IMR-90 (cell line): ENCODE data around the gene AFAP1L1. TPM values are rescaled to one million over a fixed set of nuclear protein-coding genes. Genes with fewer than 3 reads are reported as not detected.
A peak's percentile ranks its signal among the peaks of the same experiment; 100 is the strongest.

Source experiments
- ATAC-seq: fragments of 200-7000 bp; cut with Tn5 transposase; 2 replicates; pipeline ENCODE4 v1.9.1; 2020; ENCODE audit warnings: low read depth, mild to moderate bottlenecking, moderate library complexity
- BruUV-seq: library from RNA; stranded (reverse); fragments of 400-500 nt; replicated peaks from 2 replicates; lab custom pipeline; 2021; lab: Mats Ljungman, UMichigan
- CTCF ChIA-PET: fragments of 300-600 bp; formaldehyde crosslinking; extraction: SDS; loops from one replicate; lab custom pipeline; 2021; ENCODE audit warnings: antibody characterized with exemption; lab: Yijun Ruan, JAX
- POLR2A ChIA-PET: fragments of 300-600 bp; sonication (Branson Sonifier 250); formaldehyde crosslinking; loops from one replicate; lab custom pipeline; 2022; ENCODE audit warnings: antibody characterized with exemption; ENCODE audit not compliant: unreplicated experiment; lab: Charles Lee
- DNase-seq: peaks from one replicate; pipeline ENCODE4 v3.0.0; 2013
- H2AFZ ChIP-seq: replicated peaks from 2 replicates; pipeline ENCODE3; 2013; ENCODE audit warnings: low read length, mild to moderate bottlenecking; ENCODE audit not compliant: poor library complexity
- H2AK5ac ChIP-seq: 2 replicates; pipeline ENCODE4 v1.6.1; 2013; ENCODE audit warnings: low read depth, low read length, inconsistent platforms
- H2AK9ac ChIP-seq: replicated peaks from 2 replicates; pipeline ENCODE3; 2013; ENCODE audit warnings: mild to moderate bottlenecking, low read depth, low read length, moderate library complexity; ENCODE audit not compliant: poor library complexity
- H2BK120ac ChIP-seq: 2 replicates; pipeline ENCODE4 v1.6.1; 2013; ENCODE audit warnings: low read depth, low read length, inconsistent platforms
- H2BK15ac ChIP-seq: 3 replicates; pipeline ENCODE4 v1.6.1; 2013; ENCODE audit warnings: low read depth, low read length, inconsistent platforms
- H2BK20ac ChIP-seq: 2 replicates; pipeline ENCODE4 v1.6.1; 2013; ENCODE audit warnings: low read depth, mild to moderate bottlenecking, inconsistent platforms, low read length, moderate library complexity
- H2BK5ac ChIP-seq: 2 replicates; pipeline ENCODE4 v1.6.1; 2013; ENCODE audit warnings: mild to moderate bottlenecking, low read depth, low read length, inconsistent platforms; ENCODE audit not compliant: poor library complexity, severe bottlenecking
- H3K14ac ChIP-seq: replicated peaks from 2 replicates; pipeline ENCODE4 v1.6.1; 2013; ENCODE audit warnings: low read depth, low read length, inconsistent platforms
- H3K18ac ChIP-seq: 2 replicates; pipeline ENCODE4 v1.6.1; 2013; ENCODE audit warnings: low read depth, low read length, control low read depth
- H3K23ac ChIP-seq: 2 replicates; pipeline ENCODE4 v1.6.1; 2013; ENCODE audit warnings: low read depth, low read length, inconsistent platforms
- H3K27ac ChIP-seq: 2 replicates; pipeline ENCODE4 v1.5.1; 2013; ENCODE audit warnings: mild to moderate bottlenecking, control low read depth, low read length; ENCODE audit not compliant: insufficient read depth
- H3K27me3 ChIP-seq: 2 replicates; pipeline ENCODE4 v1.6.1; 2013; ENCODE audit warnings: low read length; ENCODE audit not compliant: control insufficient read depth, insufficient read depth
- H3K36me3 ChIP-seq: 2 replicates; pipeline ENCODE4 v1.6.1; 2013; ENCODE audit warnings: low read length, mixed read lengths; ENCODE audit not compliant: control insufficient read depth, insufficient read depth
- H3K4ac ChIP-seq: 2 replicates; pipeline ENCODE4 v1.6.1; 2013; ENCODE audit warnings: low read depth, low read length, inconsistent platforms
- H3K4me1 ChIP-seq: 2 replicates; pipeline ENCODE4 v1.6.1; 2013; ENCODE audit warnings: low read length, mixed read lengths; ENCODE audit not compliant: control insufficient read depth, insufficient read depth
- H3K4me2 ChIP-seq: 2 replicates; pipeline ENCODE4 v1.6.1; 2013; ENCODE audit warnings: low read depth, mild to moderate bottlenecking, control low read depth, low read length, moderate library complexity
- H3K4me3 ChIP-seq: 2 replicates; pipeline ENCODE4 v1.5.1; 2013; ENCODE audit warnings: low read depth, mild to moderate bottlenecking, control low read depth, low read length, moderate library complexity; ENCODE audit not compliant: insufficient read depth
- H3K56ac ChIP-seq: 2 replicates; pipeline ENCODE4 v1.6.1; 2013; ENCODE audit warnings: low read length, inconsistent platforms; ENCODE audit not compliant: insufficient read depth; ENCODE audit errors: extremely low read depth
- H3K79me1 ChIP-seq, 2 experiments: 2 replicates each; pipeline ENCODE4 v1.6.1; 2013; ENCODE audit warnings: low read length in 2 of 2, inconsistent platforms in 1 of 2, low read depth in 1 of 2
- H3K9ac ChIP-seq: 2 replicates; pipeline ENCODE4 v1.6.1; 2013; ENCODE audit warnings: low read depth, low read length, control low read depth
- H3K9me1 ChIP-seq: 2 replicates; pipeline ENCODE4 v1.6.1; 2013; ENCODE audit warnings: low read length, inconsistent platforms; ENCODE audit not compliant: insufficient read depth
- H3K9me3 ChIP-seq: 2 replicates; pipeline ENCODE4 v1.6.1; 2013; ENCODE audit warnings: low read length; ENCODE audit not compliant: control insufficient read depth, insufficient read depth
- H4K20me1 ChIP-seq: 2 replicates; pipeline ENCODE4 v1.6.1; 2013; ENCODE audit warnings: low read length, inconsistent platforms; ENCODE audit not compliant: insufficient read depth
- H4K5ac ChIP-seq: 2 replicates; pipeline ENCODE4 v1.6.1; 2013; ENCODE audit warnings: mild to moderate bottlenecking, low read depth, low read length, control low read depth
- H4K8ac ChIP-seq, 2 experiments: 2 replicates each; pipeline ENCODE4 v1.6.1; 2013; ENCODE audit warnings: low read depth in 2 of 2, low read length in 2 of 2, control low read depth in 1 of 2, inconsistent platforms in 1 of 2
- H4K91ac ChIP-seq: 2 replicates; pipeline ENCODE4 v1.6.1; 2013; ENCODE audit warnings: low read depth, low read length, inconsistent platforms; ENCODE audit not compliant: insufficient read depth
- CEBPB ChIP-seq: IDR thresholded peaks from 2 replicates; pipeline ENCODE4 v1.6.1; 2012; ENCODE audit warnings: low read depth, low read length, improper control_type of control experiment
- MAFK ChIP-seq: IDR thresholded peaks from 2 replicates; pipeline ENCODE4 v1.6.1; 2012; ENCODE audit warnings: low read depth, low read length, improper control_type of control experiment
- SMC3 ChIP-seq: fragments of 150-350 bp; IDR thresholded peaks from 2 replicates; pipeline ENCODE4 v1.6.1; 2016; ENCODE audit warnings: low read depth, mild to moderate bottlenecking, antibody characterized with exemption, low read length, moderate library complexity
- USF2 ChIP-seq: fragments of 150-350 bp; IDR thresholded peaks from 2 replicates; pipeline ENCODE4 v1.6.1; 2017; ENCODE audit warnings: mild to moderate bottlenecking, antibody characterized with exemption, low read length, low read depth
- WGBS, 2 experiments: methylation state at CpG; one replicate each; pipeline versions ENCODE4 v1.1.5 to v1.1.7; 2013; ENCODE audit warnings: missing lambda C conversion rate in 2 of 2; ENCODE audit not compliant: insufficient read length in 1 of 2; ENCODE audit errors: extremely low coverage in 2 of 2; 5-methylcytosine and 5-hydroxymethylcytosine counted together
- dilution Hi-C: fragments of 300-500 bp; cut with HindIII; formaldehyde crosslinking; loops from one replicate; pipeline ENCODE4 v1.14.3; 2018; ENCODE audit warnings: low sequenced_read_pairs; ENCODE audit not compliant: unreplicated experiment
- in situ Hi-C: fragments of 300-500 bp; cut with MboI; formaldehyde crosslinking; loops from 3 replicates; pipeline ENCODE4 v1.14.3; 2019; ENCODE audit warnings: low sequenced_read_pairs, inconsistent platforms, mixed read lengths
- intact Hi-C: fragments of 100-400 bp; cut with micrococcal nuclease; formaldehyde crosslinking; loops from 2 replicates; pipeline ENCODE4 v1.10.0; 2022
- polyA plus RNA-seq, 3 experiments: library from polyadenylated mRNA; depleted of rRNA; stranded (reverse); fragments of >200 nt; gene quantifications; 2 replicates each; pipeline ENCODE4 v1.2.3, GENCODE V29; 2012; ENCODE audit warnings: low replicate concordance in 1 of 3
- total RNA-seq: library from RNA; depleted of rRNA; stranded (reverse); fragments of >200 nt; gene quantifications from 2 replicates; pipeline ENCODE4 v1.2.3, GENCODE V29; 2012

AFAP1L1 gene
- total and polyA plus RNA-seq, 2 of the 4 experiments (the other 2 are of a cell fraction), result 3.3 to 5.7 TPM

GRCh38 chr5:149387982-149388381 is 116.3 kb downstream of the AFAP1L1 start:
- peak overlapping the region; percentile 71 for H2BK120ac ChIP-seq
- H4K8ac ChIP-seq, result peak overlapping the region; percentile 30 to 49; a peak in 1 of 4 replicates
- H3K9me3 ChIP-seq, result peaks cover 2% of the 10 kb centered on the region
- intact Hi-C loops (no loop called here), in situ Hi-C loops (loop anchor here (5.0 kb wide), 1 partner anchor 44 kb away; no protein-coding TSS in a partner anchor), dilution Hi-C loops (no loop called here)
- H3K9me1 ChIP-seq, result peaks cover 12% of the 10 kb centered on the region
- H2BK20ac ChIP-seq, result peak overlapping the region; percentile 81
- H3K79me1 ChIP-seq, result peaks cover 2 to 11% of the 10 kb centered on the region in 2 experiments; a peak in 1 of 4 replicates
- ATAC-seq (peak; percentile 81), DNase-seq (peak; percentile 84)
- ChIA-PET CTCF (interaction anchor here (0.6 to 1.5 kb wide), 4 partner anchors 18 to 1517 kb away, joined by 6 to 8 read pairs (median 6); partner anchors contain the start of gene ZNF300), POLR2A (no interaction called here)
- H3K4me1 ChIP-seq, result peaks cover 25% of the 10 kb centered on the region
- H3K14ac ChIP-seq, result peak overlapping the region; percentile 74
- peak overlapping the region; percentile 23; the same call in 1 of the 2 replicates for H3K4me2 ChIP-seq
- H3K56ac ChIP-seq, result peak overlapping the region; percentile 50; the same call in 1 of the 2 replicates
- peak overlapping the region; percentile 17 for H3K18ac ChIP-seq
- H2BK15ac ChIP-seq, result peak overlapping the region; percentile 77; the same call in 2 of the 3 replicates
- no TSS peak for BruUV-seq
- H3K27me3 ChIP-seq, result no peaks in the 10 kb centered on the region
- peak overlapping the region; percentile 69 for H4K91ac ChIP-seq
- H3K4ac ChIP-seq, result peak overlapping the region; percentile 86
- H2BK5ac ChIP-seq, result peak overlapping the region; percentile 42
- 0% methylated on average over 1 of the region's 1 CpG; no CpG with 5 or more reads in 1 of the 2 experiments for WGBS, 2 experiments
- H3K9ac ChIP-seq, result no peak overlapping the region
- no peaks in the 10 kb centered on the region; the same call in 1 of the 2 replicates for H4K20me1 ChIP-seq
- H3K27ac ChIP-seq, result peak overlapping the region; percentile 57; the same call in 1 of the 2 replicates
- no peak overlapping the region for H3K4me3 ChIP-seq
- peak overlapping the region; percentile 70 for H2AFZ ChIP-seq
- H3K36me3 ChIP-seq, result no peaks in the 10 kb centered on the region
- peak overlapping the region; percentile 87 for H3K23ac ChIP-seq
- no peak overlapping the region for H2AK9ac ChIP-seq
- peak overlapping the region; percentile 45; the same call in 1 of the 2 replicates for H4K5ac ChIP-seq
- peak overlapping the region; percentile 92 for H2AK5ac ChIP-seq
- no peak for TF ChIP-seq SMC3
- TF ChIP-seq MAFK, result 0 out of 2 replicates have a peak, but pooled peaks have one; percentile 37
- TF ChIP-seq USF2, result peak; percentile 5; the same call in 1 of the 2 replicates
- no peak for TF ChIP-seq CEBPB
